GM12878 (cell line): ENCODE measurements around the gene CHAT.

Experiments
- CBX5 ChIP-seq: sonication (generic); IDR thresholded peaks from 2 replicates; pipeline ENCODE4 v1.6.1; 2016; ENCODE audit warnings: low read depth, moderate library complexity, mild to moderate bottlenecking, inconsistent platforms
- DPF2 ChIP-seq: fragments of 450-650 bp; IDR thresholded peaks from 2 replicates; pipeline ENCODE4 v1.6.1; 2017; ENCODE audit warnings: mild to moderate bottlenecking
- EP300 ChIP-seq, 2 experiments: fragments of 150-350 bp in 1 of 2; IDR thresholded peaks; 2 replicates each; pipeline ENCODE4 v1.6.1; 2011 to 2012; ENCODE audit warnings: low read depth in 2 of 2, low read length in 2 of 2, borderline replicate concordance in 1 of 2, improper control_type of control experiment in 1 of 2, inconsistent platforms in 1 of 2; ENCODE audit not compliant: control insufficient read depth in 1 of 2
- FOXM1 ChIP-seq: IDR thresholded peaks from 2 replicates; pipeline ENCODE4 v1.6.1; 2012; ENCODE audit warnings: low read depth, mild to moderate bottlenecking, inconsistent platforms, low read length, moderate library complexity
- JUND ChIP-seq: IDR thresholded peaks from 2 replicates; pipeline ENCODE4 v1.6.1; 2012; ENCODE audit warnings: low read depth, mild to moderate bottlenecking, low read length, improper control_type of control experiment, moderate library complexity
- MEF2A ChIP-seq: IDR thresholded peaks from 2 replicates; pipeline ENCODE4 v1.6.1; 2011; ENCODE audit warnings: low read depth, mild to moderate bottlenecking, low read length, moderate library complexity; ENCODE audit not compliant: insufficient read depth
- NRF1 ChIP-seq: conservative IDR thresholded peaks from 2 replicates; pipeline ENCODE4 v1.6.1; 2011; ENCODE audit warnings: mild to moderate bottlenecking, low read depth, low read length, improper control_type of control experiment
- POLR2A ChIP-seq: IDR thresholded peaks from 2 replicates; pipeline ENCODE4 v1.6.1; 2011; ENCODE audit warnings: low read depth, mild to moderate bottlenecking, low read length
- RAD51 ChIP-seq: fragments of 450-650 bp; IDR thresholded peaks from 2 replicates; pipeline ENCODE4 v1.6.1; 2016; ENCODE audit warnings: moderate library complexity, mild to moderate bottlenecking, inconsistent platforms
- ZNF207 ChIP-seq: fragments of 450-650 bp; IDR thresholded peaks from 2 replicates; pipeline ENCODE4 v1.6.1; 2014; ENCODE audit warnings: antibody characterized with exemption, mild to moderate bottlenecking, borderline replicate concordance
- TF ChIP-seq, protein P1 (sequence below): fragments of 450-650 bp; IDR thresholded peaks from 2 replicates; pipeline ENCODE4 v1.6.1; 2017; ENCODE audit warnings: antibody characterized with exemption, mild to moderate bottlenecking, moderate library complexity
- TF ChIP-seq, protein P2 (sequence below), 3 experiments: IDR thresholded peaks in 2 of 3; conservative IDR thresholded peaks in 1 of 3; 2 replicates each; pipeline ENCODE4 v1.5.1; 2011; ENCODE audit warnings: low read depth in 3 of 3, low read length in 3 of 3, mild to moderate bottlenecking in 3 of 3, control low read depth in 2 of 3, moderate library complexity in 2 of 3, inconsistent platforms in 1 of 3, mixed read lengths in 1 of 3; ENCODE audit not compliant: control insufficient read depth in 2 of 3, insufficient read depth in 1 of 3; ENCODE audit errors: extremely low read depth in 1 of 3
- TF ChIP-seq, protein P3 (sequence below): IDR thresholded peaks from 2 replicates; pipeline ENCODE4 v1.6.1; 2012; ENCODE audit warnings: low read depth, low read length, improper control_type of control experiment
- TF ChIP-seq, protein P4 (sequence below): IDR thresholded peaks from 2 replicates; pipeline ENCODE4 v1.6.1; 2011; ENCODE audit warnings: low read depth, low read length, improper control_type of control experiment, borderline replicate concordance

DNA sequence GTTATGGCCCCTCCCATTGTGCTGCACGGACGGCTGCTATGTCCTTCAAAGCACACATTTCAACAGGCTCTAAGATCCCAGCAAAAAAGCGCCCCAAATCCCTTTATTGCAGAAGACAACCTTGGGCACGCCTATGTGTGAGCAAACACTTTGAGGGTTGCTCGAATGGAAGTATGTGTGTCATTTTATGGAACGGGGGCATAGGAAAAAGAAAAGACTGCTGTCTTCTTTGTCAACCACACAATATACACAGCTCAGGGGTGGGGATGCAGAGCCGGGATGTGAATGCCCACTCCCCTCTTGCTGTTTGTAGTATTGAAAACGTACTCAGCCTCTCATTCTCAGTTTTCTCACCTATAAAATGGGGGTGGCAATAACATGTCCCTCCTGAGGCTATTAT, 97.6 kb downstream of the CHAT start:
- TF ChIP-seq JUND (no peak), DPF2 (no peak), MEF2A (no peak), POLR2A (no peak), NRF1 (no peak), CBX5 (no peak), RAD51 (no peak), ZNF207 (no peak), FOXM1 (no peak), EP300 (IDR thresholded peaks at IDR 0.05; ENCODE audit: borderline replicate concordance in 1 of 2, control insufficient read depth in 1 of 2, low read depth in 2 of 2, low read length in 2 of 2) (no peak)
- TF ChIP-seq, protein P1, sequence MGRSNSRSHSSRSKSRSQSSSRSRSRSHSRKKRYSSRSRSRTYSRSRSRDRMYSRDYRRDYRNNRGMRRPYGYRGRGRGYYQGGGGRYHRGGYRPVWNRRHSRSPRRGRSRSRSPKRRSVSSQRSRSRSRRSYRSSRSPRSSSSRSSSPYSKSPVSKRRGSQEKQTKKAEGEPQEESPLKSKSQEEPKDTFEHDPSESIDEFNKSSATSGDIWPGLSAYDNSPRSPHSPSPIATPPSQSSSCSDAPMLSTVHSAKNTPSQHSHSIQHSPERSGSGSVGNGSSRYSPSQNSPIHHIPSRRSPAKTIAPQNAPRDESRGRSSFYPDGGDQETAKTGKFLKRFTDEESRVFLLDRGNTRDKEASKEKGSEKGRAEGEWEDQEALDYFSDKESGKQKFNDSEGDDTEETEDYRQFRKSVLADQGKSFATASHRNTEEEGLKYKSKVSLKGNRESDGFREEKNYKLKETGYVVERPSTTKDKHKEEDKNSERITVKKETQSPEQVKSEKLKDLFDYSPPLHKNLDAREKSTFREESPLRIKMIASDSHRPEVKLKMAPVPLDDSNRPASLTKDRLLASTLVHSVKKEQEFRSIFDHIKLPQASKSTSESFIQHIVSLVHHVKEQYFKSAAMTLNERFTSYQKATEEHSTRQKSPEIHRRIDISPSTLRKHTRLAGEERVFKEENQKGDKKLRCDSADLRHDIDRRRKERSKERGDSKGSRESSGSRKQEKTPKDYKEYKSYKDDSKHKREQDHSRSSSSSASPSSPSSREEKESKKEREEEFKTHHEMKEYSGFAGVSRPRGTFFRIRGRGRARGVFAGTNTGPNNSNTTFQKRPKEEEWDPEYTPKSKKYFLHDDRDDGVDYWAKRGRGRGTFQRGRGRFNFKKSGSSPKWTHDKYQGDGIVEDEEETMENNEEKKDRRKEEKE, result no peak
- TF ChIP-seq, protein P2, sequence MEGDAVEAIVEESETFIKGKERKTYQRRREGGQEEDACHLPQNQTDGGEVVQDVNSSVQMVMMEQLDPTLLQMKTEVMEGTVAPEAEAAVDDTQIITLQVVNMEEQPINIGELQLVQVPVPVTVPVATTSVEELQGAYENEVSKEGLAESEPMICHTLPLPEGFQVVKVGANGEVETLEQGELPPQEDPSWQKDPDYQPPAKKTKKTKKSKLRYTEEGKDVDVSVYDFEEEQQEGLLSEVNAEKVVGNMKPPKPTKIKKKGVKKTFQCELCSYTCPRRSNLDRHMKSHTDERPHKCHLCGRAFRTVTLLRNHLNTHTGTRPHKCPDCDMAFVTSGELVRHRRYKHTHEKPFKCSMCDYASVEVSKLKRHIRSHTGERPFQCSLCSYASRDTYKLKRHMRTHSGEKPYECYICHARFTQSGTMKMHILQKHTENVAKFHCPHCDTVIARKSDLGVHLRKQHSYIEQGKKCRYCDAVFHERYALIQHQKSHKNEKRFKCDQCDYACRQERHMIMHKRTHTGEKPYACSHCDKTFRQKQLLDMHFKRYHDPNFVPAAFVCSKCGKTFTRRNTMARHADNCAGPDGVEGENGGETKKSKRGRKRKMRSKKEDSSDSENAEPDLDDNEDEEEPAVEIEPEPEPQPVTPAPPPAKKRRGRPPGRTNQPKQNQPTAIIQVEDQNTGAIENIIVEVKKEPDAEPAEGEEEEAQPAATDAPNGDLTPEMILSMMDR (IDR thresholded peaks at IDR 0.05 in 2 of 3, conservative IDR thresholded peaks at IDR 0.05 in 1 of 3; ENCODE audit: control insufficient read depth in 2 of 3, extremely low read depth in 1 of 3, insufficient read depth in 1 of 3, low read depth in 3 of 3, low read length in 3 of 3), result no peak
- TF ChIP-seq, protein P3, sequence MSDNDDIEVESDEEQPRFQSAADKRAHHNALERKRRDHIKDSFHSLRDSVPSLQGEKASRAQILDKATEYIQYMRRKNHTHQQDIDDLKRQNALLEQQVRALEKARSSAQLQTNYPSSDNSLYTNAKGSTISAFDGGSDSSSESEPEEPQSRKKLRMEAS, result no peak
- TF ChIP-seq, protein P4, sequence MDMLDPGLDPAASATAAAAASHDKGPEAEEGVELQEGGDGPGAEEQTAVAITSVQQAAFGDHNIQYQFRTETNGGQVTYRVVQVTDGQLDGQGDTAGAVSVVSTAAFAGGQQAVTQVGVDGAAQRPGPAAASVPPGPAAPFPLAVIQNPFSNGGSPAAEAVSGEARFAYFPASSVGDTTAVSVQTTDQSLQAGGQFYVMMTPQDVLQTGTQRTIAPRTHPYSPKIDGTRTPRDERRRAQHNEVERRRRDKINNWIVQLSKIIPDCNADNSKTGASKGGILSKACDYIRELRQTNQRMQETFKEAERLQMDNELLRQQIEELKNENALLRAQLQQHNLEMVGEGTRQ, result no peak
